SK-N-SH (cell line): ENCODE results near the gene JMJD1C. TPM values are rescaled to one million over a fixed set of nuclear protein-coding genes. Genes with fewer than 3 reads are reported as not detected.

ENCODE experiments used
- CTCF ChIA-PET: fragments of 300-600, 350-600 bp; formaldehyde crosslinking; extraction: SDS; loops from one replicate; lab custom pipeline; 2021; lab: Yijun Ruan, JAX
- POLR2A ChIA-PET: fragments of 350-600 bp; sonication (Branson Sonifier 250); formaldehyde crosslinking; extraction: SDS; loops from one replicate; lab custom pipeline; 2020; ENCODE audit warnings: antibody characterized with exemption, inconsistent platforms; lab: Yijun Ruan, JAX
- DNase-seq: peaks from one replicate; pipeline ENCODE4 v3.0.0; 2012
- H2AFZ ChIP-seq: fragments of 200-600 bp; sonication (generic); 2 replicates; pipeline ENCODE4 v1.8.1; 2016; ENCODE audit warnings: antibody characterized with exemption, mild to moderate bottlenecking, low read depth
- H3F3A ChIP-seq: fragments of 200-600 bp; sonication (generic); replicated peaks from 2 replicates; pipeline ENCODE3; 2016; ENCODE audit warnings: antibody characterized with exemption, mild to moderate bottlenecking; ENCODE audit not compliant: insufficient read depth
- H3K27ac ChIP-seq, 2 experiments: fragments of 200-500 bp in 1 of 2; fragments of 200-600 bp in 1 of 2; sonication (Bioruptor generic) in 1 of 2; sonication (generic), shearing (Covaris generic) in 1 of 2; 2 replicates each; pipeline versions ENCODE4 v1.5.1 to v1.6.1; 2014 to 2016; ENCODE audit warnings: low read depth in 2 of 2, inconsistent platforms in 1 of 2, low read length in 1 of 2, mild to moderate bottlenecking in 1 of 2, mixed read lengths in 1 of 2
- H3K27me3 ChIP-seq: fragments of 200-600 bp; sonication (generic), shearing (Covaris generic); 2 replicates; pipeline ENCODE4 v1.6.1; 2016; ENCODE audit warnings: mixed run types; ENCODE audit not compliant: insufficient read depth
- H3K36me3 ChIP-seq, 2 experiments: fragments of 200-500 bp in 1 of 2; fragments of 200-600 bp in 1 of 2; sonication (Bioruptor generic) in 1 of 2; sonication (generic) in 1 of 2; replicated peaks in 1 of 2; 2 replicates each; pipeline versions ENCODE3 to v1.5.1; 2014 to 2016; ENCODE audit warnings: low read length in 1 of 2, mild to moderate bottlenecking in 1 of 2; ENCODE audit not compliant: insufficient read depth in 2 of 2, control insufficient read depth in 1 of 2
- H3K4me1 ChIP-seq, 2 experiments: fragments of 200-500 bp in 1 of 2; fragments of 200-600 bp in 1 of 2; sonication (Bioruptor generic) in 1 of 2; sonication (generic), shearing (Covaris generic) in 1 of 2; 2 replicates each; pipeline versions ENCODE4 v1.5.1 to v1.6.1; 2014 to 2016; ENCODE audit warnings: low read depth in 1 of 2, low read length in 1 of 2, mixed run types in 1 of 2; ENCODE audit not compliant: insufficient read depth in 2 of 2, control insufficient read depth in 1 of 2
- H3K4me2 ChIP-seq: fragments of 200-600 bp; sonication (generic), shearing (Covaris generic); 2 replicates; pipeline ENCODE4 v1.6.1; 2017; ENCODE audit warnings: mixed run types
- H3K4me3 ChIP-seq, 2 experiments: fragments of 200-500 bp in 1 of 2; fragments of 200-600 bp in 1 of 2; sonication (Bioruptor generic) in 1 of 2; sonication (generic), shearing (Covaris generic) in 1 of 2; 2 replicates each; pipeline versions ENCODE4 v1.5.1 to v1.8.1; 2014 to 2016; ENCODE audit warnings: low read depth in 2 of 2, inconsistent platforms in 1 of 2, low read length in 1 of 2, mild to moderate bottlenecking in 1 of 2, mixed read lengths in 1 of 2, moderate library complexity in 1 of 2
- H3K79me2 ChIP-seq: fragments of 200-600 bp; sonication (generic); 2 replicates; pipeline ENCODE4 v1.8.1; 2017; ENCODE audit warnings: mild to moderate bottlenecking; ENCODE audit not compliant: insufficient read depth
- H3K9ac ChIP-seq: fragments of 200-600 bp; sonication (generic); 2 replicates; pipeline ENCODE4 v1.6.1; 2017; ENCODE audit warnings: mixed run types
- H3K9me2 ChIP-seq: fragments of 200-600 bp; sonication (generic); 2 replicates; pipeline ENCODE4 v1.6.1; 2017; ENCODE audit warnings: mixed run types
- H3K9me3 ChIP-seq: fragments of 200-600 bp; sonication (generic); 2 replicates; pipeline ENCODE4 v1.6.1; 2017; ENCODE audit warnings: mixed run types, mild to moderate bottlenecking, moderate library complexity
- H4K20me1 ChIP-seq: fragments of 200-600 bp; sonication (generic); 2 replicates; pipeline ENCODE4 v1.6.1; 2017; ENCODE audit warnings: mild to moderate bottlenecking, mixed run types; ENCODE audit not compliant: insufficient read depth
- CHD2 ChIP-seq: fragments of 150-350 bp; IDR thresholded peaks from 2 replicates; pipeline ENCODE4 v1.6.1; 2018; ENCODE audit warnings: low read length; ENCODE audit not compliant: partially characterized antibody
- CTCF ChIP-seq: fragments of 200-600 bp; sonication (generic); IDR thresholded peaks from 2 replicates; pipeline ENCODE4 v1.6.1; 2017; ENCODE audit warnings: antibody characterized with exemption, mild to moderate bottlenecking, moderate library complexity
- ELF1 ChIP-seq: IDR thresholded peaks from 2 replicates; pipeline ENCODE4 v1.4.0; 2012
- EP300 ChIP-seq, 2 experiments: IDR thresholded peaks; 2 replicates each; pipeline versions ENCODE4 v1.4.0 to v1.6.1; 2012; ENCODE audit warnings: borderline replicate concordance in 1 of 2, low read depth in 1 of 2, low read length in 1 of 2
- EZH2phosphoT487 ChIP-seq: fragments of 200-600 bp; sonication (generic); IDR thresholded peaks from 2 replicates; pipeline ENCODE4 v1.6.1; 2017; ENCODE audit warnings: low read depth, mixed run types, mild to moderate bottlenecking, antibody characterized with exemption, moderate library complexity, borderline replicate concordance
- FOSL2 ChIP-seq: IDR thresholded peaks from 2 replicates; pipeline ENCODE4 v1.4.0; 2012; ENCODE audit warnings: low read depth, mild to moderate bottlenecking, moderate library complexity, borderline replicate concordance
- FOXJ3 ChIP-seq: sonication (generic); formaldehyde crosslinking; IDR thresholded peaks from 2 replicates; pipeline ENCODE4 v1.5.1; 2020; ENCODE audit warnings: mild to moderate bottlenecking, missing genetic modification reagents
- FOXM1 ChIP-seq: IDR thresholded peaks from 2 replicates; pipeline ENCODE4 v1.4.0; 2012; ENCODE audit warnings: low read depth, mild to moderate bottlenecking
- GABPA ChIP-seq: IDR thresholded peaks from 2 replicates; pipeline ENCODE4 v1.4.0; 2012; ENCODE audit warnings: low read depth, mild to moderate bottlenecking
- GATA2 ChIP-seq: sonication (generic); formaldehyde crosslinking; IDR thresholded peaks from 2 replicates; pipeline ENCODE4 v1.5.0; 2020; ENCODE audit warnings: mild to moderate bottlenecking, missing genetic modification reagents
- JUND ChIP-seq: IDR thresholded peaks from 2 replicates; pipeline ENCODE4 v1.4.0; 2012
- MXI1 ChIP-seq: IDR thresholded peaks from 2 replicates; pipeline ENCODE4 v1.6.1; 2012; ENCODE audit warnings: mild to moderate bottlenecking, low read depth, low read length, improper control_type of control experiment
- NFIC ChIP-seq: IDR thresholded peaks from 2 replicates; pipeline ENCODE4 v1.4.0; 2012; ENCODE audit warnings: borderline replicate concordance
- NRF1 ChIP-seq: IDR thresholded peaks from 2 replicates; pipeline ENCODE4 v1.6.1; 2012; ENCODE audit warnings: low read depth, mild to moderate bottlenecking, low read length
- PBX3 ChIP-seq: IDR thresholded peaks from 2 replicates; pipeline ENCODE4; 2012
- POLR2AphosphoS5 ChIP-seq: IDR thresholded peaks from 2 replicates; pipeline ENCODE4 v1.6.1; 2012; ENCODE audit warnings: low read depth, low read length
- RCOR1 ChIP-seq: fragments of 150-350 bp; IDR thresholded peaks from 2 replicates; pipeline ENCODE4 v1.6.1; 2017; ENCODE audit warnings: antibody characterized with exemption, low read length
- RFX5 ChIP-seq: IDR thresholded peaks from 2 replicates; pipeline ENCODE4 v1.6.1; 2012; ENCODE audit warnings: mild to moderate bottlenecking, improper control_type of control experiment, low read length
- TAF1 ChIP-seq: IDR thresholded peaks from 2 replicates; pipeline ENCODE4 v1.6.1; 2012; ENCODE audit warnings: low read depth, mild to moderate bottlenecking, low read length, moderate library complexity, borderline replicate concordance
- TCF12 ChIP-seq: IDR thresholded peaks from 2 replicates; pipeline ENCODE4 v1.4.0; 2012
- TEAD4 ChIP-seq: IDR thresholded peaks from 2 replicates; pipeline ENCODE4 v1.4.0; 2012; ENCODE audit warnings: mild to moderate bottlenecking, borderline replicate concordance; ENCODE audit not compliant: insufficient read depth
- YY1 ChIP-seq: IDR thresholded peaks from 2 replicates; pipeline ENCODE4 v1.4.0; 2012; ENCODE audit warnings: low read depth, mild to moderate bottlenecking
- polyA plus RNA-seq, 3 experiments: library from polyadenylated mRNA; depleted of rRNA; stranded (reverse); fragments of >200 nt; gene quantifications; 2 replicates each; pipeline ENCODE4 v1.2.3, GENCODE V29; 2012
- TF ChIP-seq, protein P1 (sequence below): IDR thresholded peaks from 2 replicates; pipeline ENCODE4 v1.4.0; 2012; ENCODE audit warnings: low read depth
- TF ChIP-seq, protein P2 (sequence below): IDR thresholded peaks from 2 replicates; pipeline ENCODE4 v1.4.0; 2012; ENCODE audit warnings: low read depth, borderline replicate concordance
- TF ChIP-seq, protein P3 (sequence below): fragments of 150-350 bp; IDR thresholded peaks from 2 replicates; pipeline ENCODE4 v1.6.1; 2017; ENCODE audit warnings: antibody characterized with exemption, low read length, low read depth, borderline replicate concordance

Gene JMJD1C
- polyA plus RNA-seq, 1 of the 3 experiments (the other 2 are of a cell fraction): 11.7 TPM

GRCh38 chr10:63120554-63120953 lies 345.2 kb downstream of the JMJD1C start:
- no peaks in the 10 kb centered on the region for H3F3A ChIP-seq
- no peaks in the 10 kb centered on the region for H3K9me3 ChIP-seq
- no peaks in the 10 kb centered on the region for H3K36me3 ChIP-seq
- DNase-seq: no peak
- POLR2A ChIA-PET: no interaction called here
- no peaks in the 10 kb centered on the region for H3K79me2 ChIP-seq
- H3K4me1 ChIP-seq: 0 out of 4 replicates have a peak, but pooled peaks cover 0 to 4% of the 10 kb centered on the region in 2 experiments
- H3K4me3 ChIP-seq: no peak overlapping the region
- TF ChIP-seq EP300 (IDR thresholded peaks at IDR 0.05; ENCODE audit: borderline replicate concordance in 1 of 2, low read depth in 1 of 2, low read length in 1 of 2): peak in 1 of 2 experiments; percentile 37; a peak in 1 of 4 replicates
- no peak for TF ChIP-seq GATA2
- peak; percentile 31; the same call in 1 of the 2 replicates for TF ChIP-seq NFIC
- no peak for TF ChIP-seq ELF1
- TF ChIP-seq TCF12: peak; percentile 83
- TF ChIP-seq FOSL2: peak; percentile 62; the same call in 1 of the 2 replicates
- peak; percentile 64 for TF ChIP-seq PBX3
- 0 out of 2 replicates have a peak, but pooled peaks have one; percentile 22 for TF ChIP-seq TEAD4
- peak; percentile 59; the same call in 1 of the 2 replicates for TF ChIP-seq JUND
- TF ChIP-seq, all 33 proteins: peak for 7
- H3K9me2 ChIP-seq: no peaks in the 10 kb centered on the region
- H3K9ac ChIP-seq: no peak overlapping the region
- H3K27me3 ChIP-seq: no peaks in the 10 kb centered on the region
- CTCF ChIA-PET: no interaction called here
- H2AFZ ChIP-seq: peak overlapping the region; percentile 51; the same call in 1 of the 2 replicates
- peak overlapping the region in 1 of 2 experiments; percentile 23; a peak in 1 of 4 replicates for H3K27ac ChIP-seq
- peak overlapping the region; percentile 23 for H3K4me2 ChIP-seq
- no peaks in the 10 kb centered on the region for H4K20me1 ChIP-seq

- ChIA-PET CTCF (no interaction called here), POLR2A (interaction anchor here (0.6 kb wide), 1 partner anchor 510 kb away, joined by 3 read pairs; no protein-coding TSS in a partner anchor)
- DNase-seq: no peak
- H3K27me3 ChIP-seq: no peaks in the 10 kb centered on the region
- no peaks in the 10 kb centered on the region for H4K20me1 ChIP-seq
- no peaks in the 10 kb centered on the region for H3F3A ChIP-seq
- no peaks in the 10 kb centered on the region for H3K9me3 ChIP-seq
- H3K36me3 ChIP-seq: no peaks in the 10 kb centered on the region
- H3K4me3 ChIP-seq: no peak overlapping the region
- no peak overlapping the region for H3K9ac ChIP-seq
- H3K9me2 ChIP-seq: no peaks in the 10 kb centered on the region
- H3K4me2 ChIP-seq: no peak overlapping the region
- no peak overlapping the region for H2AFZ ChIP-seq
- no peak overlapping the region for H3K27ac ChIP-seq
- H3K79me2 ChIP-seq: no peaks in the 10 kb centered on the region
- no peak for TF ChIP-seq POLR2AphosphoS5
- TF ChIP-seq CHD2: no peak
- TF ChIP-seq FOXJ3 (CRISPR knock-in tag): no peak
- TF ChIP-seq EZH2phosphoT487: no peak
- TF ChIP-seq RFX5: no peak
- TF ChIP-seq TAF1: no peak
- TF ChIP-seq, protein P1, sequence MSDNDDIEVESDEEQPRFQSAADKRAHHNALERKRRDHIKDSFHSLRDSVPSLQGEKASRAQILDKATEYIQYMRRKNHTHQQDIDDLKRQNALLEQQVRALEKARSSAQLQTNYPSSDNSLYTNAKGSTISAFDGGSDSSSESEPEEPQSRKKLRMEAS: no peak
- no peak for TF ChIP-seq NRF1
- TF ChIP-seq YY1: no peak
- TF ChIP-seq, protein P2, sequence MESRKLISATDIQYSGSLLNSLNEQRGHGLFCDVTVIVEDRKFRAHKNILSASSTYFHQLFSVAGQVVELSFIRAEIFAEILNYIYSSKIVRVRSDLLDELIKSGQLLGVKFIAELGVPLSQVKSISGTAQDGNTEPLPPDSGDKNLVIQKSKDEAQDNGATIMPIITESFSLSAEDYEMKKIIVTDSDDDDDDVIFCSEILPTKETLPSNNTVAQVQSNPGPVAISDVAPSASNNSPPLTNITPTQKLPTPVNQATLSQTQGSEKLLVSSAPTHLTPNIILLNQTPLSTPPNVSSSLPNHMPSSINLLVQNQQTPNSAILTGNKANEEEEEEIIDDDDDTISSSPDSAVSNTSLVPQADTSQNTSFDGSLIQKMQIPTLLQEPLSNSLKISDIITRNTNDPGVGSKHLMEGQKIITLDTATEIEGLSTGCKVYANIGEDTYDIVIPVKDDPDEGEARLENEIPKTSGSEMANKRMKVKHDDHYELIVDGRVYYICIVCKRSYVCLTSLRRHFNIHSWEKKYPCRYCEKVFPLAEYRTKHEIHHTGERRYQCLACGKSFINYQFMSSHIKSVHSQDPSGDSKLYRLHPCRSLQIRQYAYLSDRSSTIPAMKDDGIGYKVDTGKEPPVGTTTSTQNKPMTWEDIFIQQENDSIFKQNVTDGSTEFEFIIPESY: no peak
- no peak for TF ChIP-seq GABPA
- no peak for TF ChIP-seq NFIC
- TF ChIP-seq JUND: no peak
- TF ChIP-seq ELF1: no peak
- TF ChIP-seq RCOR1: no peak
- TF ChIP-seq TCF12: no peak
- no peak for TF ChIP-seq CTCF
- TF ChIP-seq FOXM1: no peak
- TF ChIP-seq, protein P3, sequence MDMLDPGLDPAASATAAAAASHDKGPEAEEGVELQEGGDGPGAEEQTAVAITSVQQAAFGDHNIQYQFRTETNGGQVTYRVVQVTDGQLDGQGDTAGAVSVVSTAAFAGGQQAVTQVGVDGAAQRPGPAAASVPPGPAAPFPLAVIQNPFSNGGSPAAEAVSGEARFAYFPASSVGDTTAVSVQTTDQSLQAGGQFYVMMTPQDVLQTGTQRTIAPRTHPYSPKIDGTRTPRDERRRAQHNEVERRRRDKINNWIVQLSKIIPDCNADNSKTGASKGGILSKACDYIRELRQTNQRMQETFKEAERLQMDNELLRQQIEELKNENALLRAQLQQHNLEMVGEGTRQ: no peak
- TF ChIP-seq MXI1: no peak
- H3K4me1 ChIP-seq: peaks cover 0 to 7% of the 10 kb centered on the region in 2 experiments; a peak in 1 of 4 replicates
Observed at GRCh38 chr10:63119041-63119440, 346.7 kb downstream of the JMJD1C start.
